Measurements from ENCODE around the gene C10orf53.

The C10orf53 gene

DNA sequence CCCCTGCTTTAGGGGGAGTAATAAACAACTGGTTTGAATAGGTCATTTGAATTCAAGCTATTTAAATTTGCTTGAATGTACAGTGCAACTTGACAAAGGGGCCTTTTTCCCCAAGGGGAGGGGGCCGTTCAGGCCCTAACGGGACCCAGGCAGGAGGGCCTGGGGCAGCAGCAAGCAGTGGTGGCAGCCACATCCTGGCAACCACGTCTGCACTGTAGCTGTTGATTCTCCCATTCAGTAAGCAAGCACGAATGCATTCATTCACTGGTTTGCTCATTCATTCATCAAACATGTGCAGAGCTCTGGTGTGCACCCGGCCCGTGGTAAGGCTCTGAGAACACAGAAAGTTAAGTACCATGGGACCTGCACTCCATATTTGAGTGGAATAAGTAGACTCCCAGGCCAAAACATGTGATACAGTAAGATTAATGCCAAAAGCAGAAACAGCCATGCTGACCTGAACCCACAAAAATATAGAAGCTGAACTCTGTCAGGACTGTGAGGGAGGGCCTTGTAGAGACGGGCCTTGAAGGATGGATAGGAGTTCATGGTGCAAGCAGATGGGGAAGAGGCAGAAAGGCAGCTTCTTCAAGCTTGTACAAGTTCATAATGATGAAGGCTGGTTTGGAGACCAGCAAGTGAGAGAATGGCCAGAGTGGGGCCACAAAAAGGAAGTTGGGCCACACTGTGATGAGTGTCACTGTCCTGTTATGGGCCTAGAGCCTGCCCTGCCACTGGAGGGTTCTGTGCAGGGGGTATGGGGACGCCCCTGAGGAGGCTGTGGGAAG is 29.3 kb upstream of the C10orf53 start:
- Histone ChIP-seq H3K27ac (replicated peaks) (peak overlapping the region; percentile 67), H3K4me3 (replicated peaks; ENCODE audit: insufficient read depth, low read length) (no peak overlapping the region), H3K27me3 (ENCODE audit: insufficient read depth, poor library complexity, severe bottlenecking) (no peaks in the 10 kb centered on the region)
- TF ChIP-seq GABPA (IDR thresholded peaks at IDR 0.05; ENCODE audit: low read depth) (no peak), POLR2AphosphoS5 (IDR thresholded peaks at IDR 0.05; ENCODE audit: low read depth) (no peak), SPI1 (IDR thresholded peaks at IDR 0.05; ENCODE audit: borderline replicate concordance, low read depth) (no peak)
- TF ChIP-seq, protein P1, sequence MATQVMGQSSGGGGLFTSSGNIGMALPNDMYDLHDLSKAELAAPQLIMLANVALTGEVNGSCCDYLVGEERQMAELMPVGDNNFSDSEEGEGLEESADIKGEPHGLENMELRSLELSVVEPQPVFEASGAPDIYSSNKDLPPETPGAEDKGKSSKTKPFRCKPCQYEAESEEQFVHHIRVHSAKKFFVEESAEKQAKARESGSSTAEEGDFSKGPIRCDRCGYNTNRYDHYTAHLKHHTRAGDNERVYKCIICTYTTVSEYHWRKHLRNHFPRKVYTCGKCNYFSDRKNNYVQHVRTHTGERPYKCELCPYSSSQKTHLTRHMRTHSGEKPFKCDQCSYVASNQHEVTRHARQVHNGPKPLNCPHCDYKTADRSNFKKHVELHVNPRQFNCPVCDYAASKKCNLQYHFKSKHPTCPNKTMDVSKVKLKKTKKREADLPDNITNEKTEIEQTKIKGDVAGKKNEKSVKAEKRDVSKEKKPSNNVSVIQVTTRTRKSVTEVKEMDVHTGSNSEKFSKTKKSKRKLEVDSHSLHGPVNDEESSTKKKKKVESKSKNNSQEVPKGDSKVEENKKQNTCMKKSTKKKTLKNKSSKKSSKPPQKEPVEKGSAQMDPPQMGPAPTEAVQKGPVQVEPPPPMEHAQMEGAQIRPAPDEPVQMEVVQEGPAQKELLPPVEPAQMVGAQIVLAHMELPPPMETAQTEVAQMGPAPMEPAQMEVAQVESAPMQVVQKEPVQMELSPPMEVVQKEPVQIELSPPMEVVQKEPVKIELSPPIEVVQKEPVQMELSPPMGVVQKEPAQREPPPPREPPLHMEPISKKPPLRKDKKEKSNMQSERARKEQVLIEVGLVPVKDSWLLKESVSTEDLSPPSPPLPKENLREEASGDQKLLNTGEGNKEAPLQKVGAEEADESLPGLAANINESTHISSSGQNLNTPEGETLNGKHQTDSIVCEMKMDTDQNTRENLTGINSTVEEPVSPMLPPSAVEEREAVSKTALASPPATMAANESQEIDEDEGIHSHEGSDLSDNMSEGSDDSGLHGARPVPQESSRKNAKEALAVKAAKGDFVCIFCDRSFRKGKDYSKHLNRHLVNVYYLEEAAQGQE (IDR thresholded peaks at IDR 0.05; ENCODE audit: insufficient replicate concordance, low read depth), result no peak
- TF ChIP-seq, protein P2, sequence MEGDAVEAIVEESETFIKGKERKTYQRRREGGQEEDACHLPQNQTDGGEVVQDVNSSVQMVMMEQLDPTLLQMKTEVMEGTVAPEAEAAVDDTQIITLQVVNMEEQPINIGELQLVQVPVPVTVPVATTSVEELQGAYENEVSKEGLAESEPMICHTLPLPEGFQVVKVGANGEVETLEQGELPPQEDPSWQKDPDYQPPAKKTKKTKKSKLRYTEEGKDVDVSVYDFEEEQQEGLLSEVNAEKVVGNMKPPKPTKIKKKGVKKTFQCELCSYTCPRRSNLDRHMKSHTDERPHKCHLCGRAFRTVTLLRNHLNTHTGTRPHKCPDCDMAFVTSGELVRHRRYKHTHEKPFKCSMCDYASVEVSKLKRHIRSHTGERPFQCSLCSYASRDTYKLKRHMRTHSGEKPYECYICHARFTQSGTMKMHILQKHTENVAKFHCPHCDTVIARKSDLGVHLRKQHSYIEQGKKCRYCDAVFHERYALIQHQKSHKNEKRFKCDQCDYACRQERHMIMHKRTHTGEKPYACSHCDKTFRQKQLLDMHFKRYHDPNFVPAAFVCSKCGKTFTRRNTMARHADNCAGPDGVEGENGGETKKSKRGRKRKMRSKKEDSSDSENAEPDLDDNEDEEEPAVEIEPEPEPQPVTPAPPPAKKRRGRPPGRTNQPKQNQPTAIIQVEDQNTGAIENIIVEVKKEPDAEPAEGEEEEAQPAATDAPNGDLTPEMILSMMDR (IDR thresholded peaks at IDR 0.05; ENCODE audit: insufficient read depth, low read length), result no peak
- peak; percentile 14 to 24 for DNase-seq (ENCODE audit: low read depth in 1 of 2, low spot score in 1 of 2)

DNA sequence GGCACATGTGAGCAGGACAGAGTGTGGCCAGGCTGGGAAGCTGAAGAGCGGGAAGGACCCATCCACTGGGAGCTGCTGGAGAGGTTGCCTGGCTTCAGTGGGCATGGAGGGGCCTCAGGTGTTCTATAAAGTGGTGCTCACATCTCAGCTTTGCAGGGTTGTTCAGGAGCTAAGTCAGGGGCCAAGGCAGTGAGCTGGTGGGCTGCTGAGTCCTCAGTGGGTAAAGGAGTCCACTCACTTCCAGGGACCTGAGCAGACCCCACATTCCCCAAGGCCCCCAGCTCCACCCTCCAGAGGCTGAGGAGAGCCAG is 28.8 kb upstream of the C10orf53 start:
- Histone ChIP-seq H3K4me3 (replicated peaks; ENCODE audit: insufficient read depth, low read length) (no peak overlapping the region), H3K27me3 (ENCODE audit: insufficient read depth, poor library complexity, severe bottlenecking) (no peaks in the 10 kb centered on the region), H3K27ac (replicated peaks) (no peak overlapping the region)
- TF ChIP-seq, protein P1 (IDR thresholded peaks at IDR 0.05; ENCODE audit: insufficient replicate concordance, low read depth), result no peak
- TF ChIP-seq, protein P2 (IDR thresholded peaks at IDR 0.05; ENCODE audit: insufficient read depth, low read length), result no peak
- no peak for TF ChIP-seq POLR2AphosphoS5 (IDR thresholded peaks at IDR 0.05; ENCODE audit: low read depth)
- TF ChIP-seq GABPA (IDR thresholded peaks at IDR 0.05; ENCODE audit: low read depth), result no peak
- no peak for TF ChIP-seq SPI1 (IDR thresholded peaks at IDR 0.05; ENCODE audit: borderline replicate concordance, low read depth)
- no peak for DNase-seq (ENCODE audit: low read depth in 1 of 2, low spot score in 1 of 2)

DNA sequence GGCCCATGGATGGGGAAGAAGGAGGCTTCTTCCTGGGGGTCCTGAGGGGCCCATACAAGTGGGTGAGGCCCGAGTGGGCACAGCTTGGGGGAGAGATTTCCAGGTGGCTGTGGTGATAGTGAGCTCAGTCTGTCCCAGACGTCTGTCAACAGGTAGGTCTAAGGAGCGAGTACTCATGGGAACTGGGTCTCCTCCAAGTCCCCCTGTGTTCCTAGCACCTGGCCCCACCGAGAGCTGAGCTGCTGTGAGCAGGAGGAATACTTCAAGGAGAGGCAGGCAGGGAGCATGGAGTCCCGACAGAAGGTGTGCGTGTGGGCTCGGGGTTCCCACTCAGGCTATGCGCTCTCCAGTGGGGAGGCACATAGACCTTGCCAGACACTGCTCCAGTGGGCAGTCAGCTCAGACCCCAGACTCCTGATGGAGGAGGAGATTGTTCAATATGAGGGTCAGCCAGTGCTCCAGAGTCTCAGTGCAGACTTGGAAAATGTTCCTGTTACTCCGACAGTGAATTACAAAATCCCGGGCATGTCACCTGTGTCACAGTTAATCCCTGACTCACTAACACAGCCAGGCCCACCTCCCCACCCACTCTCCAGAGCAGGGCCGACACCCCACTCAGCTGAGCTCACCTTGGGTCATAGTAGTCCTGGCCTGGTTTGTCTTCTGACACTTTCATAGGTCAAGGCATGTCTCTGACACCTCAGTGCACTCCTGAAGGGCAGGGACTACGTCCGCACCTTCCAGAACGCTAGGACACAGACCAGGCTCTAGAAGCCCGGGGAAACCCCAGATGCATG is 28.2 kb upstream of the C10orf53 start:
- no peak for TF ChIP-seq GABPA (IDR thresholded peaks at IDR 0.05; ENCODE audit: low read depth)
- TF ChIP-seq SPI1 (IDR thresholded peaks at IDR 0.05; ENCODE audit: borderline replicate concordance, low read depth), result no peak
- DNase-seq (ENCODE audit: low read depth in 1 of 2, low spot score in 1 of 2), result no peak
- Histone ChIP-seq H3K4me3 (replicated peaks; ENCODE audit: insufficient read depth, low read length) (no peak overlapping the region), H3K27me3 (ENCODE audit: insufficient read depth, poor library complexity, severe bottlenecking) (no peaks in the 10 kb centered on the region), H3K27ac (replicated peaks) (no peak overlapping the region)

DNA sequence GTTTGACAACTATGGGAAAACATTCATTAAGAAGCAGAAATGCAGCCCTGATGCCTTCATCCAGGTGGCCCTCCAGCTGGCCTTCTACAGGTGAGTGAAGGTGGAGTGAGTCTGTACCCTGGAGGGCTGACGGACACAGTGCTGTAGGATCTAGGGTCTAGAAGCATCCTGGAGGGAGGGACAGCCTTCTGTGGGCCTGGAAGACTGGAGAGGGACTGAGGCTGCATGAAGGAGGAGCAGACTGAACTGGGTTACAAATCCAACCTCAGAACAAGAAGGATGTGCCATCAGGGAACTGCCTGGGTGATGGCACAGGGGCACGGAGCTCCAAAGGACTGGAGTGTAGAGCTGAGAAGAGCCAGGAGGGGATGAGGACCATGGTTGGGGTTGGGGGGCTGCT is 27.5 kb upstream of the C10orf53 start:
- TF ChIP-seq POLR2AphosphoS5 (IDR thresholded peaks at IDR 0.05; ENCODE audit: low read depth), result no peak
- H3K27ac ChIP-seq (replicated peaks), result no peak overlapping the region
- H3K4me3 ChIP-seq (replicated peaks; ENCODE audit: insufficient read depth, low read length), result no peak overlapping the region
- H3K27me3 ChIP-seq (ENCODE audit: insufficient read depth, poor library complexity, severe bottlenecking), result no peaks in the 10 kb centered on the region
- DNase-seq (ENCODE audit: low read depth in 1 of 2, low spot score in 1 of 2), result no peak
